Activated T-helper 2 cell treated with anti-CD3 and anti-CD28 coated beads, Interferon-gamma antibody, Interleukin-2, Interleukin-4, amounts not matched to agents 10 μg/mL and 5 μg/mL and 100 μg/mL, durations not matched to agents 14 hours and 24 hours and 36 hours (primary cell): Measurements from ENCODE around the gene NPPA. TPM values are rescaled to one million over a fixed set of nuclear protein-coding genes. Genes with fewer than 3 reads are reported as not detected.

Experiments used
- DNase-seq: peaks from one replicate; pipeline ENCODE4 v3.0.0; 2021; ENCODE audit warnings: low spot score
- H3K27ac Mint-ChIP-seq: one replicate; pipeline ENCODE4 v1.8.0; 2021; ENCODE audit warnings: mixed read lengths
- H3K27me3 Mint-ChIP-seq: one replicate; pipeline ENCODE4 v1.8.0; 2021; ENCODE audit warnings: low read depth, mixed read lengths
- H3K36me3 Mint-ChIP-seq: one replicate; pipeline ENCODE4 v1.8.0; 2021; ENCODE audit warnings: low read depth, mixed read lengths
- H3K4me1 Mint-ChIP-seq: one replicate; pipeline ENCODE4 v1.8.0; 2021; ENCODE audit warnings: low read depth, mixed read lengths
- H3K4me3 Mint-ChIP-seq: one replicate; pipeline ENCODE4 v1.8.0; 2021; ENCODE audit warnings: low read depth, mild to moderate bottlenecking, moderate library complexity, mixed read lengths
- H3K9me3 Mint-ChIP-seq: one replicate; pipeline ENCODE4 v1.8.0; 2021; ENCODE audit warnings: mixed read lengths
- intact Hi-C: fragments of 100-400 bp; cut with micrococcal nuclease; formaldehyde crosslinking; loops from one replicate; pipeline ENCODE4 v1.15.1; 2023
- total RNA-seq: library from RNA; stranded (reverse); gene quantifications from 2 replicates; pipeline ENCODE4 v1.2.3, GENCODE V29; 2022

Gene NPPA
- total RNA-seq, 1 donor from 2014 or later = not detected

GRCh38 chr1:11880911-11881748 lies 33.5 kb upstream of the NPPA start:
- H3K9me3 Mint-ChIP-seq = no peaks in the 10 kb centered on the region
- no peak for DNase-seq
- intact Hi-C loops = no loop called here
- no peaks in the 10 kb centered on the region for H3K27me3 Mint-ChIP-seq
- H3K4me1 Mint-ChIP-seq = no peaks in the 10 kb centered on the region
- no peak overlapping the region for H3K27ac Mint-ChIP-seq
- no peak overlapping the region for H3K4me3 Mint-ChIP-seq
- H3K36me3 Mint-ChIP-seq = no peaks in the 10 kb centered on the region

DNA sequence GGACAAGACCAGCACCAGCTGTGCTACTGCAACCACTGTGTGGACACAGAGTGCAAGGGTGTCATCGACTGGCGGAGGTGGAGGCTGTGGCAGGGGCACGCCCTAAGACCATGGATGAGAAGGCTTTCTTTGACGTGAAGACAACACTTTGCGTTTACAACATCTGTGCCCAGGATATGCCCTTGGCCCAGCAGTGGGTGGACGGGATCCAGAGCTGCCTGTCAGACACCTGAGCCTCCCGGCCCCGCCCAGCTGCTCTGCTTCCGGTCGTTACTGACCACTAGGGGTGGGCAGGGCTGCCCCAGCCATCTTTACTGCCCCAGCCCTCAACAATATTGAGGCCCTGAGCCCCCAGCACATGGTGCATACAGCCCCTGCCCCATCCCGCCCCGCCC lies 32.6 kb upstream of the NPPA start:
- H3K9me3 Mint-ChIP-seq = no peaks in the 10 kb centered on the region
- H3K27ac Mint-ChIP-seq = no peak overlapping the region
- no peak for DNase-seq
- no peaks in the 10 kb centered on the region for H3K4me1 Mint-ChIP-seq
- intact Hi-C loops = no loop called here
- no peaks in the 10 kb centered on the region for H3K36me3 Mint-ChIP-seq
- H3K4me3 Mint-ChIP-seq = no peak overlapping the region
- no peaks in the 10 kb centered on the region for H3K27me3 Mint-ChIP-seq

GRCh38 chr1:11879311-11880180 lies 32.0 kb upstream of the NPPA start:
- no peaks in the 10 kb centered on the region for H3K27me3 Mint-ChIP-seq
- no peaks in the 10 kb centered on the region for H3K36me3 Mint-ChIP-seq
- H3K4me1 Mint-ChIP-seq = no peaks in the 10 kb centered on the region
- H3K4me3 Mint-ChIP-seq = no peak overlapping the region
- no peaks in the 10 kb centered on the region for H3K9me3 Mint-ChIP-seq
- no peak for DNase-seq
- intact Hi-C loops = no loop called here
- no peak overlapping the region for H3K27ac Mint-ChIP-seq

DNA sequence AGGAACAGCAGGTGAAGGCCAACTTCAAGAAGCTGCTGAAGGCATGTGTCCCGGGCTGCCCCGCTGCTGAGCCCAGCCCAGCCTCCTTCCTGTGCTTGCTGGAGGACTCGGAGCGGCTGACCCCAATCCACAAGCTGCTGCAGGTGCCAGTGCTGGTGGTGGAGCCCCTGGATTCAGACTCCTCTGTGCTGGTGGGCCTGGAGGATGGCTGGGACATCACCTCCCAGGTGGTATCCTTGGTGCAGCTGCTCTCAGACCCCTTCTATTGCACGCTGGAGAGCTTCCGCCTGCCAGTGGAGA lies 31.3 kb upstream of the NPPA start:
- no peak for DNase-seq
- H3K36me3 Mint-ChIP-seq = no peaks in the 10 kb centered on the region
- no peaks in the 10 kb centered on the region for H3K9me3 Mint-ChIP-seq
- H3K4me3 Mint-ChIP-seq = no peak overlapping the region
- no peaks in the 10 kb centered on the region for H3K4me1 Mint-ChIP-seq
- no peaks in the 10 kb centered on the region for H3K27me3 Mint-ChIP-seq
- intact Hi-C loops = no loop called here
- H3K27ac Mint-ChIP-seq = no peak overlapping the region

GRCh38 chr1:11878081-11878890 lies 30.7 kb upstream of the NPPA start:
- intact Hi-C loops = no loop called here
- no peak overlapping the region for H3K27ac Mint-ChIP-seq
- H3K4me3 Mint-ChIP-seq = no peak overlapping the region

GRCh38 chr1:11877074-11877473 lies 29.5 kb upstream of the NPPA start:
- Mint-ChIP-seq H3K4me1 (no peaks in the 10 kb centered on the region), H3K4me3 (no peak overlapping the region), H3K36me3 (no peaks in the 10 kb centered on the region), H3K27ac (no peak overlapping the region), H3K27me3 (peaks cover 3% of the 10 kb centered on the region), H3K9me3 (no peaks in the 10 kb centered on the region)
- intact Hi-C loops = no loop called here
- DNase-seq = no peak

More at GRCh38 chr1:11878081-11878890, 30.7 kb upstream of the NPPA start:
- Mint-ChIP-seq H3K9me3 (no peaks in the 10 kb centered on the region), H3K27me3 (no peaks in the 10 kb centered on the region), H3K36me3 (no peaks in the 10 kb centered on the region), H3K4me1 (no peaks in the 10 kb centered on the region)
- no peak for DNase-seq

- no peaks in the 10 kb centered on the region for H3K4me1 Mint-ChIP-seq
- no peaks in the 10 kb centered on the region for H3K36me3 Mint-ChIP-seq
- DNase-seq = no peak
- no peak overlapping the region for H3K27ac Mint-ChIP-seq
- H3K27me3 Mint-ChIP-seq = peaks cover 6% of the 10 kb centered on the region
- H3K9me3 Mint-ChIP-seq = no peaks in the 10 kb centered on the region
- H3K4me3 Mint-ChIP-seq = no peak overlapping the region
- intact Hi-C loops = no loop called here
Measured at GRCh38 chr1:11875094-11875493, 27.5 kb upstream of the NPPA start.

DNA sequence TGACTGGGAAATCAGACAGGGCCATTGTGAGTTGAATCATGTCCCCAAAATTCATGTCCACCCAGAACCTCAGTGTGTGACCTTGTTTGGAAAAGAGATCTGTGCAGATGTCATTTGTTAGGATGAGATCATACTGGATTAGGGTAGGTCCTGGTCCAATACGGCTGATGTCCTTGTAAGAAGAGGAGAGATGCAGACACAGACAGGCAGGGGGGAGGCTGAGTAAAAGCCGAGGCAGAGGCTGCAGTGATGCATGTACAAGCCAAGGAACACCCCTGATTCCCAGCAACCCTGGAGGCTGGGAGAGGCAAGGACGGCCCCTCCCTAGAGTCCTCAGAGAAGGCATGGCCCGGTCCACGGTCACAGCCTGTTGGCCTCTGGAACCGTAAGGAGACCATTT lies 27.0 kb upstream of the NPPA start:
- no peaks in the 10 kb centered on the region for H3K9me3 Mint-ChIP-seq
- H3K4me1 Mint-ChIP-seq = no peaks in the 10 kb centered on the region
- intact Hi-C loops = no loop called here
- peaks cover 6% of the 10 kb centered on the region for H3K27me3 Mint-ChIP-seq
- no peak for DNase-seq
- no peak overlapping the region for H3K27ac Mint-ChIP-seq
- H3K36me3 Mint-ChIP-seq = no peaks in the 10 kb centered on the region
- H3K4me3 Mint-ChIP-seq = no peak overlapping the region

DNA sequence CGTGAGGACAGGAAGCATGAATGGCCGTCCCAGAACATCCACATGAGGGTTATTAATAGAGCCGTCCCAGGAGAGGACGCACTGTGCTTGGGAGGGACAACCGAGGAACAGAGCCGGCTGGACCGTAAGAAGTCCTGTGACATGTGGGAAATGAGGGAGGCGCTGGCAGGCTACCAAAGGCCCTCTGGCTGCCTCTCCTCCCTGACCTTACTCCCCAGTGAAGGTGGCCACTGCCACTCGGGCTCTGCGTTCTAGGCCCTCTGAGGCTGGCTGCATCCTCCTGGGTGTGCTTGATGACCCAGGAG lies 26.6 kb upstream of the NPPA start:
- H3K4me3 Mint-ChIP-seq = no peak overlapping the region
- H3K27me3 Mint-ChIP-seq = peaks cover 8% of the 10 kb centered on the region
- H3K9me3 Mint-ChIP-seq = no peaks in the 10 kb centered on the region
- no peaks in the 10 kb centered on the region for H3K4me1 Mint-ChIP-seq
- no peak for DNase-seq
- intact Hi-C loops = no loop called here
- no peaks in the 10 kb centered on the region for H3K36me3 Mint-ChIP-seq
- no peak overlapping the region for H3K27ac Mint-ChIP-seq

- no peak overlapping the region for H3K27ac Mint-ChIP-seq
- H3K4me3 Mint-ChIP-seq = no peak overlapping the region
- no peak for DNase-seq
- no peaks in the 10 kb centered on the region for H3K4me1 Mint-ChIP-seq
- H3K36me3 Mint-ChIP-seq = no peaks in the 10 kb centered on the region
- no peaks in the 10 kb centered on the region for H3K9me3 Mint-ChIP-seq
- peaks cover 8% of the 10 kb centered on the region for H3K27me3 Mint-ChIP-seq
- intact Hi-C loops = no loop called here
Measured at GRCh38 chr1:11873395-11874257, 26.0 kb upstream of the NPPA start.

GRCh38 chr1:11872545-11872944 lies 25.0 kb upstream of the NPPA start:
- Mint-ChIP-seq H3K27me3 (peaks cover 8% of the 10 kb centered on the region), H3K4me3 (no peak overlapping the region), H3K4me1 (no peaks in the 10 kb centered on the region), H3K36me3 (no peaks in the 10 kb centered on the region), H3K27ac (no peak overlapping the region), H3K9me3 (no peaks in the 10 kb centered on the region)
- no peak for DNase-seq
- intact Hi-C loops = no loop called here

- no peak overlapping the region for H3K27ac Mint-ChIP-seq
- no peak for DNase-seq
- no peaks in the 10 kb centered on the region for H3K9me3 Mint-ChIP-seq
- H3K36me3 Mint-ChIP-seq = no peaks in the 10 kb centered on the region
- H3K4me3 Mint-ChIP-seq = no peak overlapping the region
- intact Hi-C loops = no loop called here
- H3K27me3 Mint-ChIP-seq = peaks cover 8% of the 10 kb centered on the region
- no peaks in the 10 kb centered on the region for H3K4me1 Mint-ChIP-seq
Measured at GRCh38 chr1:11869650-11870207, 22.1 kb upstream of the NPPA start.
